Measurements from ENCODE around the gene MEGF6. TPM values are rescaled to one million over a fixed set of nuclear protein-coding genes. Genes with fewer than 3 reads are reported as not detected.
"Not testable (repeated sequence)": the region's sequence is repeated elsewhere in the genome, so short reads cannot be mapped to it uniquely, and the experiment has no call there.

MEGF6 gene
- total and polyA plus RNA-seq, 12 donors = 0.15 to 29.2 (median 8.2) TPM

- intact Hi-C loops (cut with DNase I) = no loop called here
- 85 to 95% (median 91%) methylated on average over 3 to 15 of the region's 15 CpGs for WGBS, 4 donors
- H3K9me3 ChIP-seq (replicated peaks in 1 of 3) = no peaks in the 10 kb centered on the region
- no peaks in the 10 kb centered on the region for H3K36me3 ChIP-seq (replicated peaks in 1 of 2)
- H3K27ac ChIP-seq = no peak overlapping the region
- no peak for TF ChIP-seq POLR2A (IDR thresholded peaks at IDR 0.05)
- TF ChIP-seq CTCF (IDR thresholded peaks at IDR 0.05) = no peak
- no peaks in the 10 kb centered on the region for H3K27me3 ChIP-seq
- no peak for DNase-seq
- H3K4me1 ChIP-seq (replicated peaks in 1 of 2) = no peaks in the 10 kb centered on the region
- H3K4me3 ChIP-seq = no peak overlapping the region
These were observed 35.3 kb downstream of the MEGF6 start for GRCh38 chr1:3575993-3576392.

GRCh38 chr1:3575515-3575914 is 35.8 kb downstream of the MEGF6 start:
- H3K9me3 ChIP-seq (replicated peaks in 1 of 3); H3K4me3 ChIP-seq; H3K27me3 ChIP-seq; H3K4me1 ChIP-seq (replicated peaks in 1 of 2); DNase-seq; H3K27ac ChIP-seq; intact Hi-C loops (cut with DNase I); H3K36me3 ChIP-seq (replicated peaks in 1 of 2): not testable (repeated sequence)
- WGBS, 4 donors = 77 to 90% (median 81%) methylated on average over 6 of the region's 6 CpGs

DNA sequence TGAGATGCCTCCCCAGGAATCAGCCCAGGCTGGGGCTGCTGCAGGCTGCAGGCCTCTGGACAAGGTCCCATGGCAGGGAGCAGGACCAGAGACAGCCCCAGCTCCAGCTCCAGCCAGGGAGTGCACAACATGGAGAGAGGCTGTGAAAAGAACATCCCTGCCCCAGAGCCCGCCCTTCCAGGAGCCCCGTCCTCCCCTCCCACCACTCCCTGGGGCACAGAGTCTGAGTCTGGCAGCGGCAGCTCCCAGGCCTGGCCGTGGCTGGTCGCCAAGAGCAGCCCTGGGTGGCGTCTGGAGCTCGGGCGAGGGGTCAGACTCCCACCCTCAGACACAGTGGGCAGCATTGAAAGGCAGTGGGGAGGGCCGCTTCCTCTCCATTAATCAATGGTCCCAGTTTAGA is 37.8 kb downstream of the MEGF6 start:
- intact Hi-C loops (cut with DNase I) = no loop called here
- TF ChIP-seq POLR2A (IDR thresholded peaks at IDR 0.05) = no peak
- no peak for TF ChIP-seq CTCF (IDR thresholded peaks at IDR 0.05)
- no peaks in the 10 kb centered on the region for H3K27me3 ChIP-seq
- WGBS, 4 donors = 56 to 63% (median 60%) methylated on average over 3 to 9 of the region's 9 CpGs; no CpG with 5 or more reads in 1 of the 4 donors
- H3K36me3 ChIP-seq (replicated peaks in 1 of 2) = no peaks in the 10 kb centered on the region
- no peaks in the 10 kb centered on the region for H3K4me1 ChIP-seq (replicated peaks in 1 of 2)
- no peaks in the 10 kb centered on the region for H3K9me3 ChIP-seq (replicated peaks in 1 of 3)
- DNase-seq = peak in 1 of 7 donors; percentile 52
- no peak overlapping the region for H3K27ac ChIP-seq
- H3K4me3 ChIP-seq = no peak overlapping the region

DNA sequence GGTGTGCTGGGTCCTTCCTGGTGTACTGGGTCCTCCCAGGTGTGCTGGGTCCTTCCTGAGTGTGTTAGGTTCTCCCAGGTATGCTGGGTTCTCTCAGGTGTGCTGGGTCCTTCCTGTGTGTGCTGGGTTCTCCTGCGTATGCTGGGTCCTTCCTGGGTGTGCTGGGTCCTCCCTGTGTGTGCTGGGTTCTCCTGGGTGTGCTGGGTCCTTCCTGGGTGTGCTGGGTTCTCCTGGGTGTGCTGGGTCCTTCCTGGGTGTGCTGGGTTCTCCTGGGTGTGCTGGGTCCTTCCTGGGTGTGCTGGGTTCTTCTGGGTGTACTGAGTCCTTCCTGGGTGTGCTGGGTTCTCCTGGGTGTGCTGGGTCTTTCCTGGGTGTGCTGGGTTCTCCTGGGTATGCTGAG is 38.7 kb downstream of the MEGF6 start:
- H3K4me1 ChIP-seq (replicated peaks in 1 of 2); H3K27ac ChIP-seq; H3K9me3 ChIP-seq (replicated peaks in 1 of 3); DNase-seq; H3K27me3 ChIP-seq; H3K4me3 ChIP-seq; H3K36me3 ChIP-seq (replicated peaks in 1 of 2); intact Hi-C loops (cut with DNase I): not testable (repeated sequence)
- whole genome bisulfite sequencing, 4 donors = 82 to 94% (median 86%) methylated on average over 1 of the region's 1 CpG

DNA sequence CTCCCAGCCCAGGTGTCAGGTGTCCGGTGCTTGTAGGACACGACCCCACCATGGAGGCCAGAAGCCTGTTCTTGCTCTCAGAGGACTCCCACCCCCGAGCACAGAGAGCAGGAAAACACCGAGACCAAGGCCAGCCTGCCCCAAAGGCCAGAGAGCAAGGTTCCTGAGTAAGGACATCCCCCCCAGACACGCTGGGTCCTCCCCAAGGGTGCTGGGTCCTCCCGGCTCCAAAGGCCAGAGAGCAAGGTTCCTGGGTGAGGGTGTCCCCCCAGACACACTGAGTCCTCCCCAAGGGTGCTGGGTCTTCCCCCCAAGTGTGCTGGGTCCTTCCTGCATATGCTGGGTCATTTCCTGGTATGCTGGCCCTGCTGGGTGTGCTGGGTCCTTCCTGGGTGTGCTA is 40.0 kb downstream of the MEGF6 start:
- no peaks in the 10 kb centered on the region for H3K36me3 ChIP-seq (replicated peaks in 1 of 2)
- no peaks in the 10 kb centered on the region for H3K9me3 ChIP-seq (replicated peaks in 1 of 3)
- no peaks in the 10 kb centered on the region for H3K27me3 ChIP-seq
- TF ChIP-seq CTCF (IDR thresholded peaks at IDR 0.05) (no peak), POLR2A (IDR thresholded peaks at IDR 0.05) (no peak)
- no peak overlapping the region for H3K27ac ChIP-seq
- no peak for DNase-seq
- H3K4me1 ChIP-seq (replicated peaks in 1 of 2) = no peaks in the 10 kb centered on the region
- 70 to 81% (median 74%) methylated on average over 2 to 6 of the region's 6 CpGs for WGBS, 4 donors
- intact Hi-C loops (cut with DNase I) = no loop called here
- H3K4me3 ChIP-seq = no peak overlapping the region

Data from adrenal gland (tissue), 12 donors.